A673 (cell line): ENCODE data around the gene KIAA0825. TPM values are rescaled to one million over a fixed set of nuclear protein-coding genes. Genes with fewer than 3 reads are reported as not detected.
A peak's percentile ranks its signal among the peaks of the same experiment; 100 is the strongest.

ENCODE experiments used
- BruUV-seq: library from RNA; stranded (reverse); fragments of 400-500 nt; replicated peaks from 2 replicates; lab custom pipeline; 2021; lab: Mats Ljungman, UMichigan
- CTCF ChIA-PET: fragments of 300-600 bp; sonication (Branson Sonifier 250); formaldehyde crosslinking; loops from one replicate; lab custom pipeline; 2022; ENCODE audit warnings: antibody characterized with exemption; lab: Charles Lee
- POLR2A ChIA-PET: fragments of 300-600 bp; sonication (Branson Sonifier 250); formaldehyde crosslinking; loops from one replicate; lab custom pipeline; 2022; ENCODE audit warnings: antibody characterized with exemption; ENCODE audit not compliant: low non-redundant PET; lab: Charles Lee
- DNase-seq: peaks from one replicate; pipeline ENCODE4 v3.0.0-alpha.2; 2015; ENCODE audit warnings: low spot score
- H3K27ac ChIP-seq: fragments of 200-600 bp; sonication (generic); 2 replicates; pipeline ENCODE4 v1.5.1; 2016; ENCODE audit warnings: mixed run types, low read depth, mild to moderate bottlenecking, mixed read lengths, antibody characterized with exemption, low read length; ENCODE audit not compliant: poor library complexity, severe bottlenecking
- H3K27me3 ChIP-seq: fragments of 200-600 bp; sonication (generic); replicated peaks from 2 replicates; pipeline ENCODE4 v1.6.1; 2017; ENCODE audit warnings: mixed run types, low read depth, mild to moderate bottlenecking, mixed read lengths, antibody characterized with exemption, low read length; ENCODE audit not compliant: insufficient read depth, poor library complexity
- H3K36me3 ChIP-seq: fragments of 200-600 bp; sonication (generic); 2 replicates; pipeline ENCODE4 v1.6.1; 2016; ENCODE audit warnings: mixed run types, mild to moderate bottlenecking, mixed read lengths, antibody characterized with exemption, low read length; ENCODE audit not compliant: insufficient read depth, poor library complexity, severe bottlenecking
- H3K4me1 ChIP-seq: fragments of 200-600 bp; sonication (generic); 2 replicates; pipeline ENCODE4 v1.6.1; 2017; ENCODE audit warnings: mixed run types, mild to moderate bottlenecking, mixed read lengths, antibody characterized with exemption, low read length; ENCODE audit not compliant: insufficient read depth, poor library complexity, severe bottlenecking
- H3K4me3 ChIP-seq: fragments of 200-600 bp; sonication (generic); 2 replicates; pipeline ENCODE4 v1.5.1; 2016; ENCODE audit warnings: low read depth, mixed run types, mild to moderate bottlenecking, mixed read lengths, low read length; ENCODE audit not compliant: poor library complexity, severe bottlenecking
- H3K9me3 ChIP-seq: fragments of 200-600 bp; sonication (generic); 2 replicates; pipeline ENCODE4 v1.6.1; 2016; ENCODE audit warnings: mixed run types, low read depth, mild to moderate bottlenecking, mixed read lengths, antibody characterized with exemption, low read length; ENCODE audit not compliant: poor library complexity, severe bottlenecking
- EZH2 ChIP-seq: fragments of 200-600 bp; sonication (generic); IDR thresholded peaks from 2 replicates; pipeline ENCODE4 v1.6.1; 2017; ENCODE audit warnings: borderline replicate concordance, low read depth, mild to moderate bottlenecking, mixed read lengths, antibody characterized with exemption, low read length; ENCODE audit not compliant: poor library complexity, severe bottlenecking
- intact Hi-C: fragments of 100-400 bp; cut with micrococcal nuclease; formaldehyde crosslinking; loops from one replicate; pipeline ENCODE4 v1.10.0; 2022; ENCODE audit not compliant: unreplicated experiment
- total RNA-seq: library from RNA; stranded (reverse); gene quantifications from 2 replicates; pipeline ENCODE4 v1.2.3, GENCODE V29; 2021
- TF ChIP-seq, protein P1 (sequence below): fragments of 300-800, 200-600 bp; sonication (generic); conservative IDR thresholded peaks from 2 replicates; pipeline ENCODE4 v1.5.1; 2017; ENCODE audit warnings: low read depth, mild to moderate bottlenecking, antibody characterized with exemption, low read length, moderate library complexity, mixed read lengths

KIAA0825 gene
- total RNA-seq, 1 experiment from 2014 or later: 1.2 TPM

DNA sequence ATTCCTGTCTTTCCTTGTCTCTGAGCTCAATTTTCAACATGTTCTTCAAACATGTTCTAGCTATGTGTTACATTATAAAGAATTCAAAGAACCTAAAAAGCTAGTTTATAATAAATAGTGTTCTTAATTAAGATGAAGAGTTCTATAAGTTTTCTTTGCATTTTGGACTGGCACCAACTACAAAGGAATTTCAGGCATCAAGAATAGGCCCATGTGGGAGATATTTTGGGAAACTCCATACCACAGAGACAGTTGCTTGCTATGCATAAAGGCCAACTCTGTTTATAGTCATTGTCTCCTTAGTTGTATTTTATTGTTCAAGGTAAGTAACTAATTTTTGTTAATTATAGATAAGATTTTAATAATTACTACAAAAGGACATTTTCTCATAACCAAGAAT lies 4.6 kb upstream of the KIAA0825 start:
- Histone ChIP-seq H3K27ac (peak overlapping the region; percentile 24), H3K9me3 (no peaks in the 10 kb centered on the region), H3K4me3 (no peak overlapping the region), H3K4me1 (peaks cover 8% of the 10 kb centered on the region), H3K36me3 (no peaks in the 10 kb centered on the region), H3K27me3 (no peaks in the 10 kb centered on the region)
- DNase-seq: no peak
- BruUV-seq: no TSS peak
- CTCF ChIA-PET: no interaction called here
- POLR2A ChIA-PET: no interaction called here
- intact Hi-C loops: no loop called here
- no peak for TF ChIP-seq EZH2
- TF ChIP-seq, protein P1, sequence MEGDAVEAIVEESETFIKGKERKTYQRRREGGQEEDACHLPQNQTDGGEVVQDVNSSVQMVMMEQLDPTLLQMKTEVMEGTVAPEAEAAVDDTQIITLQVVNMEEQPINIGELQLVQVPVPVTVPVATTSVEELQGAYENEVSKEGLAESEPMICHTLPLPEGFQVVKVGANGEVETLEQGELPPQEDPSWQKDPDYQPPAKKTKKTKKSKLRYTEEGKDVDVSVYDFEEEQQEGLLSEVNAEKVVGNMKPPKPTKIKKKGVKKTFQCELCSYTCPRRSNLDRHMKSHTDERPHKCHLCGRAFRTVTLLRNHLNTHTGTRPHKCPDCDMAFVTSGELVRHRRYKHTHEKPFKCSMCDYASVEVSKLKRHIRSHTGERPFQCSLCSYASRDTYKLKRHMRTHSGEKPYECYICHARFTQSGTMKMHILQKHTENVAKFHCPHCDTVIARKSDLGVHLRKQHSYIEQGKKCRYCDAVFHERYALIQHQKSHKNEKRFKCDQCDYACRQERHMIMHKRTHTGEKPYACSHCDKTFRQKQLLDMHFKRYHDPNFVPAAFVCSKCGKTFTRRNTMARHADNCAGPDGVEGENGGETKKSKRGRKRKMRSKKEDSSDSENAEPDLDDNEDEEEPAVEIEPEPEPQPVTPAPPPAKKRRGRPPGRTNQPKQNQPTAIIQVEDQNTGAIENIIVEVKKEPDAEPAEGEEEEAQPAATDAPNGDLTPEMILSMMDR: no peak

DNA sequence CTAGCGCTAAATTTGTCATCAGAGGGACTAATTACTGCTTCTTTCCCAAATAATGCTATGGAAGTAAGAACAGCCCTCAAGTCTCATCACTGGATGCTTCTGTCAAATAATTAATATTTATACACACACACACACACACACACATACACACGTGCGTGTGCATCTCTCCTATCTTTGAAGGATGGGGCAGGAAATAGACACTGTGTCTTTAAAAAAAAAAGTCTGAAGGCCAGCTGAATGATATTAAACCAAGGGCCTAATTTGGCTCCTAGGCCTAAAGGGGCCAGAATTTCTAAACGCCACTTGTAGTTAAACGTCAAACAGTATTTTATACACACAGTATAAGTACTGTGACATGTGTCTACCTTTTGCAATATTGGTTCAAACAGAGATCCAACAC lies 3.4 kb upstream of the KIAA0825 start:
- intact Hi-C loops: no loop called here
- no peak overlapping the region for H3K27ac ChIP-seq
- H3K36me3 ChIP-seq: no peaks in the 10 kb centered on the region
- H3K9me3 ChIP-seq: no peaks in the 10 kb centered on the region
- POLR2A ChIA-PET: no interaction called here
- H3K4me3 ChIP-seq: no peak overlapping the region
- CTCF ChIA-PET: no interaction called here
- DNase-seq: no peak
- no peaks in the 10 kb centered on the region for H3K27me3 ChIP-seq
- peaks cover 8% of the 10 kb centered on the region for H3K4me1 ChIP-seq
- TF ChIP-seq, protein P1: no peak
- TF ChIP-seq EZH2: no peak
- no TSS peak for BruUV-seq

DNA sequence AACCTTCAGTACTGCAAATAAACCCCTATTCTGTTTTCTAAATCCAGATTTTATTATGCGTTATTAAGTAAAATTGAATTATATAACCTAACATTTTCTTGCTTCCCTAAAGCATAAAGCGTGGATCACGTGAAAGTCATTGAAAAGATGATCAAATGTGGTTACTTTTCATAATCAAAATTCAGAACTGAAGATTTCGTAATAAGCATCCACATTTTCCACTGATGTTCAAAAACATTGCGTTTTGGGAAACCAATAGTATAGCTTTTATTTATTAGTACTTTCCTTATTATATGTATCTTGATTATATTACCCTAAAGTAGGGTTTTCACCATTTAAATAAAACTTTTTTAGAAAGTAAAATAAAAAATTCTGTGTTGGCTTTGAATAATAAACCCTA lies 1.9 kb upstream of the KIAA0825 start:
- no peaks in the 10 kb centered on the region for H3K36me3 ChIP-seq
- intact Hi-C loops: no loop called here
- no TSS peak for BruUV-seq
- no peak overlapping the region for H3K4me3 ChIP-seq
- POLR2A ChIA-PET: no interaction called here
- CTCF ChIA-PET: no interaction called here
- H3K4me1 ChIP-seq: peaks cover 8% of the 10 kb centered on the region
- no peaks in the 10 kb centered on the region for H3K27me3 ChIP-seq
- no peaks in the 10 kb centered on the region for H3K9me3 ChIP-seq
- no peak overlapping the region for H3K27ac ChIP-seq
- TF ChIP-seq, protein P1: no peak
- no peak for TF ChIP-seq EZH2
- no peak for DNase-seq
